ENCODE data around the gene HSF2BP.
"Not testable (repeated sequence)": the region's sequence is repeated elsewhere in the genome, so short reads cannot be mapped to it uniquely, and the experiment has no call there.

Gene HSF2BP

GRCh38 chr21:43659136-43660000 lies at the start of gene HSF2BP, which contains the start of gene RRP1B:
Gene HSF2BP (minus strand): TSS chr21:43659488. CDS start chr21:43658096, 1,392 bp downstream.
Gene RRP1B (plus strand): TSS chr21:43659560. CDS start chr21:43659665, 105 bp downstream.
- DNase-seq, result peak; percentile 85

- DNase-seq, result no peak
Observed at GRCh38 chr21:43708745-43709381, 49.6 kb upstream of the HSF2BP start.

GRCh38 chr21:43707462-43707861 lies 48.2 kb upstream of the HSF2BP start:
- DNase-seq, result no peak

- DNase-seq, result peak; percentile 72
Observed at GRCh38 chr21:43703035-43703880, 44.0 kb upstream of the HSF2BP start.

GRCh38 chr21:43702785-43703034 lies 43.4 kb upstream of the HSF2BP start:
- no peak for DNase-seq

GRCh38 chr21:43701936-43702784 lies 42.9 kb upstream of the HSF2BP start:
- peak; percentile 51 for DNase-seq

GRCh38 chr21:43699933-43700599 lies 40.8 kb upstream of the HSF2BP start:
- DNase-seq, result peak; percentile 51

- not testable (repeated sequence) for DNase-seq
Observed at GRCh38 chr21:43699492-43699777, 40.1 kb upstream of the HSF2BP start.

GRCh38 chr21:43697758-43698643 lies 38.7 kb upstream of the HSF2BP start:
- peak; percentile 35 for DNase-seq

- peak; percentile 26 for DNase-seq
Observed at GRCh38 chr21:43696214-43696613, 36.9 kb upstream of the HSF2BP start.

- peak; percentile 43 for DNase-seq
Observed at GRCh38 chr21:43694437-43695079, 35.3 kb upstream of the HSF2BP start.

GRCh38 chr21:43693981-43694380 lies 34.7 kb upstream of the HSF2BP start:
- peak; percentile 43 for DNase-seq

- DNase-seq, result peak; percentile 28
Observed at GRCh38 chr21:43692949-43693348, 33.7 kb upstream of the HSF2BP start.

- DNase-seq, result no peak
Observed at GRCh38 chr21:43691801-43692200, 32.5 kb upstream of the HSF2BP start.

GRCh38 chr21:43691086-43691795 lies 32.0 kb upstream of the HSF2BP start:
- peak; percentile 32 for DNase-seq

GRCh38 chr21:43690346-43690745 lies 31.1 kb upstream of the HSF2BP start:
- DNase-seq, result no peak

GRCh38 chr21:43689556-43690337 lies 30.5 kb upstream of the HSF2BP start:
- DNase-seq, result peak; percentile 37

GRCh38 chr21:43688906-43689305 lies 29.6 kb upstream of the HSF2BP start:
- DNase-seq, result peak; percentile 12

Data from islet precursor cell (in vitro differentiated cells).